Sigmoid colon (tissue), 3 donors: ENCODE measurements around the gene FAM168B.

ENCODE experiments used
- POLR2A ChIP-seq, 2 donors: fragments of 450-650 bp; IDR thresholded peaks; one replicate each; pipeline ENCODE4 v1.6.1; 2016; ENCODE audit warnings: antibody characterized with exemption in 2 of 2, mild to moderate bottlenecking in 2 of 2, moderate library complexity in 2 of 2
- TF ChIP-seq, protein P1 (sequence below), 4 experiments: fragments of 450-650 bp in 3 of 4; fragments of 200-600 bp in 1 of 4; IDR thresholded peaks; one replicate each; pipeline ENCODE4 v1.5.1; 2016 to 2019; ENCODE audit warnings: antibody characterized with exemption in 4 of 4, mild to moderate bottlenecking in 3 of 4, moderate library complexity in 2 of 4

DNA sequence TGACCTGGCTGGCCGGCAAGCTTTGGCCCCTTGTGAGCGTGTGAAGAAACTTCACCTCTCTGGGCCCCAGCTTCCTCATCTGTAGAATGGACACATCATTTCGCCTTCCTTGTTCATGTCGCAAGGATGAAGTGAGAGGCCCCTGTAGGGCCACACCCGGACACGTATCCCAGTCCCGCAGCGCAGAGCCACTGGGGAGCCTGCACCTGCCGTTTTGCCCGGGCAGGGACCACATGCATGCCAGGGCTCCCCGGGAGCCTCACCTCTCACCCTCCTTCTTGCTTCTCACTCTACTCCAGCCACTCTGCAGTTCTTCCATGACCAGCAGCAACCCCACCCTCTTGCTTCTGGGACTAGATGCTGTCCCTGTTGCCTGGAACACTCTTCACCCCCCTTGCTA is 77.5 kb downstream of the FAM168B start:
- no peak for TF ChIP-seq POLR2A (IDR thresholded peaks at IDR 0.05)
- TF ChIP-seq, protein P1, sequence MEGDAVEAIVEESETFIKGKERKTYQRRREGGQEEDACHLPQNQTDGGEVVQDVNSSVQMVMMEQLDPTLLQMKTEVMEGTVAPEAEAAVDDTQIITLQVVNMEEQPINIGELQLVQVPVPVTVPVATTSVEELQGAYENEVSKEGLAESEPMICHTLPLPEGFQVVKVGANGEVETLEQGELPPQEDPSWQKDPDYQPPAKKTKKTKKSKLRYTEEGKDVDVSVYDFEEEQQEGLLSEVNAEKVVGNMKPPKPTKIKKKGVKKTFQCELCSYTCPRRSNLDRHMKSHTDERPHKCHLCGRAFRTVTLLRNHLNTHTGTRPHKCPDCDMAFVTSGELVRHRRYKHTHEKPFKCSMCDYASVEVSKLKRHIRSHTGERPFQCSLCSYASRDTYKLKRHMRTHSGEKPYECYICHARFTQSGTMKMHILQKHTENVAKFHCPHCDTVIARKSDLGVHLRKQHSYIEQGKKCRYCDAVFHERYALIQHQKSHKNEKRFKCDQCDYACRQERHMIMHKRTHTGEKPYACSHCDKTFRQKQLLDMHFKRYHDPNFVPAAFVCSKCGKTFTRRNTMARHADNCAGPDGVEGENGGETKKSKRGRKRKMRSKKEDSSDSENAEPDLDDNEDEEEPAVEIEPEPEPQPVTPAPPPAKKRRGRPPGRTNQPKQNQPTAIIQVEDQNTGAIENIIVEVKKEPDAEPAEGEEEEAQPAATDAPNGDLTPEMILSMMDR (IDR thresholded peaks at IDR 0.05) = no peak
